ENCODE results near the gene NFIL3.
"Not testable (repeated sequence)": the region's sequence is repeated elsewhere in the genome, so short reads cannot be mapped to it uniquely, and the experiment has no call there.

Gene NFIL3

GRCh38 chr9:91393826-91394225 is 29.8 kb downstream of the NFIL3 start:
- peak; percentile 26 for DNase-seq

DNA sequence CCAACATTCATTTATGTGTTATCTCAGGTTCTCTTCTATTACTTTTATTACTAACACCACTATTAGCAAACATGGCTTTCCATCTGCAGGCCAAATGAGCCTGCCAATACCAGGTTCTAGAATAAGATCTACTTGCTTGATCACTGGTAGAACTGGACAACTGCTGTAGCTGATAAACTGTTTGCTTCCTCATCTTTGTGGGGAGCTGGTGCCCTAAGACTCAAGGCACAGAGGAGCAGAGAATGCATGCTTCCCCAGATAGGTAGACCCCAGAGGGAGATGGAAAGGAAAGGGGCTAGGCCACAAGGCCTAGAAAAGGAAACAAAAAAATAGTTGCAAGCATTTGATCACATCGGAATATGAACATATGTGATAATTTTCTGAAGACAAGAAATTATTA is 31.2 kb downstream of the NFIL3 start:
- DNase-seq = no peak

GRCh38 chr9:91391818-91392217 is 31.8 kb downstream of the NFIL3 start:
- DNase-seq = no peak

- DNase-seq = no peak
These were observed 32.2 kb downstream of the NFIL3 start for GRCh38 chr9:91391412-91391811.

DNA sequence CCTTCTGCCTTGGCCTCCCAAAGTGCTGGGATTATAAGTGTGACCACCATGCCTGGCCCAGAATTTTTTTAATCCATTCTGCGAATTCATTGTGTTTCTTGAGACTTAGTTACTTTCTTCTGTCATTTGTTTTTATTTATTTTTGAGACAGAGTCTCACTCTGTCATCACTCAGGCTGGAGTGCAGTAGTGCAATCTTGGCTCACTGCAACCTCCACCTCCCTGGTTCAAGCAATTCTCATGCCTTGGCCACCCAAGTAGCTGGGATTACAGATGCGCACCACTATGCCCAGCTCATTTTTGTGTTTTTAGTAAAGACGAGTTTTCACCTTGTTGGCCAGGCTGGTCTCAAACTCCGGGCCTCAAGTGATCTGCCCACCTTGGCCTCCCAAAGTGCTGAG is 33.9 kb downstream of the NFIL3 start:
- DNase-seq = not testable (repeated sequence)

DNA sequence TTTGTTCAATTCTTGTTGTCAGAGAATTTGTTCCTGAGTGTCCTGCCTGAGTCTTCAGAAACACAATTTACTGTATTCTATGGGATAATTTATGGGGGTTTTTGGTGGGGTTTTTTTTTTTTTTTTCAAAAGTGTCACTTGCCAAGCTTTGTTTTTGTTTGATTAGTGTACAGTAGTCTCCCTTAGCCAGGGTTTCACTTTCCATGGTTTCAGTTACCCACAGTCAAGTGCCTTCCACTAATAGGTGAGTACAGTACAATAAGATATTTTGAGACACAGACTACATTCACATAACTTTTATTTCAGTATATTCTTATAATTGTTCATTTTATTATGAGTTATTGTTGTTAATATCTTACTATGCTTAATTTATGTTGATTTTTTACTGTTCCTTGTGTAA is 36.9 kb downstream of the NFIL3 start:
- no peak for DNase-seq

DNA sequence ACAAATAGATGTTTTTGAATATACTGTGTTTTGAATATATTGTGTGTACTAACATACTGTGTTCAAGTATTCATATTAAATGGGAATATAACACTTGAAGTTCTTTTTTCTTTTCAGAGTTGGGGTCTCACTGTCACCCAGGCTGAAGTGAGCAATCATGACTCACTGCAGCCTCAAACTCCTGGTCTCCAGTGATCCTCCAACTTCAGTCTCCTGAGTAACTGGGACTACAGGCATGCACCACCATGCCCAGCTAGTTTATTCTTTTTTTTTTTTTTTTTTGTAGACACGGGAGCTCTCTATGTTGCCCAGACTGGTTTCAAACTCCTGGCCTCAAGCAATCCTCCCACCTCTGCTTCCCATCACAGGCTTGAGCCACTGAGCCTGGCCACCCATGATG is 38.7 kb downstream of the NFIL3 start:
- DNase-seq = no peak

- no peak for DNase-seq
These were observed 40.1 kb downstream of the NFIL3 start for GRCh38 chr9:91383577-91383976.

DNA sequence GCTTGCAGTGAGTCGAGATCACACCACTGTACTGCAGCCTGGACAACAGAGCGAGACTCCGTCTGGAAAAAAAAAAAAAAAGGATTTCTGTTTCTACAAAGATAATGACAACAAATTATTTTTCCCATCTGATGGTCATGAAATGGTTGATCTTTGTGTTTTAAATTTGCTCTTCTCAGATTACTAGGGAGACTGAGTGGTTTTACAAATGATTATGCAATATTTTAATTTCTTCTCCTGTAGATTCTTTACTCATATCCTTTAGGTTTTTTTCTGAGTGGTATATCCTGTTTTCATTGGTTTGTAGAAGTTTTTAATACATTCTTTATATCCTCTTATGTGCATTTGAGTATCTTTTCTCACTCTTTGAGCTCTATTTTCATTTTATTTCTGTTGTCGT is 41.3 kb downstream of the NFIL3 start:
- DNase-seq = no peak

GRCh38 chr9:91379426-91379825 is 44.2 kb downstream of the NFIL3 start:
- no peak for DNase-seq

- DNase-seq = no peak
These were observed 44.9 kb downstream of the NFIL3 start for GRCh38 chr9:91378695-91379127.

GRCh38 chr9:91378054-91378453 is 45.6 kb downstream of the NFIL3 start:
- not testable (repeated sequence) for DNase-seq

DNA sequence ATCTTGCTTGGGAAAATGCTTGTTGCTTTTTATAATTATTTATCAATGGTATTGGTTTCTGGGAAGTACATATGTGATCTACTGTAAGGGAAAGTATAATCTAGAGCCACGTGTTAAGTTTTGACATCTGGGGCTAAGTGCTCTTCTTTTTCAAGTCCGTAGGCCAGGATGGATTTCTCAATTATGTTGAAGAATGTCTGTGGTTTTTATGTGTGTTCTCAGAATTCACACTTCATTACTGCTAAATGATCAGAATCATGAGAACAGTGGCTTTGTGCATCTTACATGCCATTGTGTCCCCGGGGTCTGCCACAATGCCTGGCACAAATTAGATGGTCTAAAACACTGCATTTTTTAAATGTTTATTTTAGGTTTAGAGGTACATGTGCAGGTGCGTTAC is 47.4 kb downstream of the NFIL3 start:
- DNase-seq = no peak

GRCh38 chr9:91374939-91375338 is 48.7 kb downstream of the NFIL3 start:
- DNase-seq = no peak

DNA sequence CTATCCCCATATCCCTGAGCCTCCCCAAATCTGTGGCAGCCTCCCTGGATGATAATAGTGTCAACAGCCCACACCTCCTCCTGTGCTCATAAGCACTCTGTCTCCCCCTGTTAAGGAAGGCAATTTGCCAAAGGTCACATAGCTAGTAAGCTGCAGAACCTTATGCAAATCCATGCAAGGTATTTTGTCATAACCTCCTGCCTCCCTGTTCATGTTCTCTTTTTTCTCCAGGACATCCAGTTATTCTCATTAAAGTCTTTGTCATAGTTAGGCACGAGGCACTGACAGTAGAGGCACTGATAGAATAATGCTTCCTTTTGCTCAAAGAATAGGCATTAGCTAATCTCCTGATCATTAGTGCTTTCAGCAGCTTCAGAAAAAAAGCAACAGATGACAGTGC is 51.7 kb downstream of the NFIL3 start:
- DNase-seq = no peak

DNA sequence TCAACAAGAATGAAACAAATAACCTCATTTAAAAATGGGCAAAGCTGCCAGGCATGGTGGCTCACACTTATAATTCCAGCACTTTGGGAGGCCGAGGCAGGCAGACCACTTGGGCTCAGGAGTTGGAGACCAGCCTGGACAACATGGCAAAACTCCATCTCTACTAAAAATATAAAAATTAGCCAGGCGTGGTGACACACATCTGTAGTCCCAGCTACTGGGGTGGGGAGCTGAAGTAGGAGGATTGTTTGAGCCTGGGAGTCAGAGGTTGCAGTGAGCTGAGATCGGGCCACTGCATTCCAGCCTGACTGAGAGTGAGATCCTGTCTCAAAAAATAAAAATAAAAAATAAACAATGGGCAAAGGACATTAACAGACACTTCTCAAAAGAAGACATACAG is 53.6 kb downstream of the NFIL3 start:
- not testable (repeated sequence) for DNase-seq

- no peak for DNase-seq
These were observed 58.9 kb downstream of the NFIL3 start for GRCh38 chr9:91364702-91365101.

DNA sequence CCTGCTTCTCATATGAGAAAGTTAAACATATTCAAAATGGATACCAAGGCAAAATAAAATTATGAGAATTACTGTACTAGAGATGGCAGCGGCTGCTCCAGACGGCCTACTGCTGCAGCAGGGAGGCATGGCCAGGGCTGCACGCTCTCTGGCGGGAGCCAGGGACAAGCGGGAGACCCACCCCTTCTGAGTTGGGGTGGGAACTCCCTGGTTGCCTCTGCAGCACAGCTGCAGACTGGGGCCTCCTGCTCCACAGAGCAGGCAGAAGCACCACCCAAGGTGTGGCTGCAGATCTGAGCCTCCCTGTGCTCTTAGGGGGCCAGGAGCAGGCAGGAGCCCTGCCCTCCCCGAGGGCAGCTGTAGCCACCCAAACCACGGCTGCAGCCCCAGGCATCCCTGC is 59.6 kb downstream of the NFIL3 start:
- no peak for DNase-seq

DNA sequence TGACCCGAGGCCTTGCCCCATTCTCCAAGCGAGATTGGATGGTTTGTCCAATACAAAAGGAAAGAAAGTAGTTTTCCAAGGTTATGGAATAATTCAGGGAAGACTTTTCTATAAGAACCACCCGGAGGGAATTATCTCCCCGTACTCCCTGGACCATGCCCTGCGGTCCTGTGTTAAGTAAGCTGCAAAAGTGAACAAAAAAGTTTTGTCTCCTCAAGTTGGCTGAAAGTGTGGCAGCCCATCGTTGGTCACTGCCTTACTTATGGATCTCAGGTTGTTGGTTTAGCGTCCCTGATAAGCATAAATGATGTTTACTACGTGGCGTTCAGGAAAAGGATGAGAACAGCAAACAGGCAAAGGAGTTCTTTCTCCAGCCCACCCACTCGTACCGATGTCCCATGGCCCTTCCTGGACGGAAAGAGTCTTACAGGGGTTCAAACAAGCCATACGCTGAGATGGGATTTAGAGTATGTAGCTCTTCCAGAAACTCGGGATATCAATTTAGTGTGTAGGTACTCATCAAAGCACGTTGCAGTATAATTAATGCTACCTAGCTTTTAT is 61.5 kb downstream of the NFIL3 start:
- no peak for DNase-seq

DNA sequence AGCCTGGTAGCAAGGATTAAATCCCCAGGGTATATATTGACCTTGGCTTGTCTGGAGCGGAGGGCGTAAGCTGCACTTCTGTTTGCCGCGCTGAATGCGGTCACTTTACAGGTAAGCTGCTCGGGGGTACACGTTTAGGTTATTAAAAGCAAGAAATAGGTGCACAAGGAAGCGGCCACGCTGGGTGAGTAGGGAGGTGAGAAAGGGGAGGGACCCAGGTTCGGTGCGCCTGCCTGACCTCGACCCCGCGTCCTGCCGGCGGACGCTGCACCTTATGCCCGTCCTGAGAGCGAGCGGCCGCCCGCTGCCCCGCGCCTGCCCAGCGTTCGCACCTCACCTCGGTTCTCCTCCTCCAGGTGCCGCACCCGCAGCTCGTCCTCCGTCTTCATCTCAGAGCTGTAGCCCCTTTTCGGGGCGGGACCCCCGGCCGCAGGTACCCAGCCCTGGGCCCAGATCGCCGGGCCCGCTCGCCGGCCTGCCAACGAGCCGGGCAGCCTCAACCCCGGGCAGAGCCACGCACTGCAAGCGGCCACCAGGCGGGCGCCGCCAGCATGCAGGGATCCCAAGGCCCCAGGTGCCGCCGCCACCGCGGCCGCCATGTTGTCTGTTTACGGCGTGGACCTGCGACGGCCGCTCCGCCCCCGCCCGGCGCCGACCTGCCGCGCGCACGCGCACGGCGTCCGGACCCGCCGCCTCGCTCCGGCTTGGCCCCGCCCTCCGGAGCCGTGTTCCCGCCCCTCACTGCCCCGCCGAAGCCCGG is 62.2 kb downstream of the NFIL3 start, which contains the start of gene AUH:
Gene AUH (minus strand): TSS at position 628 of the 760 bp plus-strand sequence. CDS start 29 bp downstream, at position 599.
- DNase-seq = peak; percentile 61

DNA sequence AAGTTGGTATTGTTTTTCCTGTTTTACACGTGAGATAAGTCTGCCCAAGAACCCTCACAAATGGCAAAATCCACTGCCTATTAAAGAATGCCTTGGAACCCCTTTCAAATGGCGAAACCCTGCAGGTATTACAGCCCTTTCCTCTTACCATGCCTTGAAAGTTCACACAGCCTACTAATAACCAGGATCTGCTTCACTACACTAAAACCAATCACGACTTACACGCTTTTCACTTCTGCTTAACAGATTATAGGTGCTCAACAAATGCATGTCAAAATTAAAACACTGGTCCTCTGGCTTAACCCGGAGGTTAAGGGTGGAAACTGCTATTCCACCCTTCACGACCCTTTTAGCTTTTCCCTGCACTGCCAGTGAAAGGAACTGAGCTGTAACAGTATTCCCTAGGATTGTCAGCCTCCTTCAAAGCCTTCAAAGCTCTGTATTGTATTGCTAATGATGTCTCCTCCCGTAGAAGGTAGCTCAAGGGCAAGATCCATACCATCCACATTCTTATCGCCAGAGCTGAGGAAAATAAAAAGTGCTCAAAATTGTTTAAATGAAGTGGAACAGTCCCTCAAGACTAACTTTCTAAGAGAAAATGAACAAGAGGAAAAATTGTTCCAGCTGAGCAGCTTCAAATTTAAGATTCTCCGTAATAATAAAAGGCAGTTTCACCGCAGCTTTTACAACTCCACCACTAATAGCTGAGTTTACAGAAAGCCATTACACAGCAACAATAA is 62.9 kb downstream of the NFIL3 start:
- no peak for DNase-seq

DNA sequence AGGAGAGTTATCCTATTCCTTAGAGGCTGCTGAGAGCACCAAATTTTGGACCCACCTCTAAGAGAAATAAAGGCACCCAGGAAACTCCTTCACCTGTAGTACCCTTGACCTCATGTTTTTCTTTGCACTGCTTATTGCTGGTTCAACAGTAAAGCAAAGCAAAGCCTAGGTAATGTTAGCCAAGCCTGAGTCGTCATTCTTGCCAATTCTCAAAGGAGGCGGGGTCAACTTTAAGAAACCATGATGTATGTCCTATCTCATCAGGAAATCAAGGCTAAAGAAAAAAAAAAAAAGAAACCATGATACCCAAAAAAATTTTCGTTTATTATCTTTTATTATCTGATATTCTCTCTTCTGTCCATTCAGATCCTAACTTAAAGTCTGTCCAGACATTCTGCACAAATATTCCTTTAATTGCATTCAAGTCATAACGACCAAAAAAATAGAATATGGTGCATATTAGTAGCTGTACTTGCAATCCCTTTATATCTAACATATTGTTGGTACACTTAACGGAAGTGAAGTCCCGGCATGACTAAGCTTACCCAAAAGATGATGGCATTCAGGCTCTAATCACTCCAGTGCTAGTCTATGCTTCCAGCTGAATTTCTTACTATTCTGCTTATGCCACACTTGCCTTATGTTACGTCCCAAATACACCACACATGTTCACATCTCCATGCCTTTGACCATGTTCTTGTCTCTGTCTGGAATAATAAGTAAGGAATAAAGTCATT is 63.7 kb downstream of the NFIL3 start:
- no peak for DNase-seq

DNA sequence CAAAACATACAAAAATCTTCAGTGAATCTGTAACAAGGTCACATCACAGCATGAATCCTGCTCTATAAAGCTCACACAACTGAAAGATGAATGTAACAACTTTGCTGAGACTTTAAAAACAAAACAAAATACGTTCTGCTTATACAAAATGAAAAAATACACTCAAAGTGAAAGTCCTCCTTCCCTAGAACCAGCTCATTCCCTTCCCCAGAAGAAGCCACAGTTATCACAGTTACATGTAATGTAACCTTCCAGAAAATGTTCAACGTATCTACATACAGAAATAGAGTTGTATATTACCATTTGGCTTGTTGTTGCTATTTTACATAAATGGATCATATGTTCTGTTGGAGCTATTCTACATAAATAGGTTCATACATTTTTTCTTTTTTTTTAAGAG is 64.5 kb downstream of the NFIL3 start:
- DNase-seq = no peak
